ENCODE data around the gene DEFB132. TPM values are rescaled to one million over a fixed set of nuclear protein-coding genes. Genes with fewer than 3 reads are reported as not detected.

DEFB132 gene
- total and polyA plus RNA-seq, 2 of the 13 experiments (the other 11 are each of a cell fraction or from before 2014, with no cell fraction given): not detected

GRCh38 chr20:297098-297924 lies 39.8 kb downstream of the DEFB132 start, which contains the start of gene ZCCHC3 (continued):
- TF ChIP-seq KLF15 (CRISPR knock-in tag; IDR thresholded peaks at IDR 0.05; ENCODE audit: borderline replicate concordance): peak; percentile 98
- peak; percentile 99 for TF ChIP-seq CBX5 (CRISPR knock-in tag; IDR thresholded peaks at IDR 0.05; ENCODE audit: borderline replicate concordance)
- TF ChIP-seq ATF3 (CRISPR knock-in tag; IDR thresholded peaks at IDR 0.05): peak; percentile 74
- no peak for TF ChIP-seq ZKSCAN1 (IDR thresholded peaks at IDR 0.05; ENCODE audit: low read length)
- TF ChIP-seq BRCA1 (CRISPR knock-in tag; IDR thresholded peaks at IDR 0.05): peak; percentile 99
- TF ChIP-seq ZNF569 (CRISPR knock-in tag; IDR thresholded peaks at IDR 0.05; ENCODE audit: borderline replicate concordance): 0 out of 2 replicates have a peak, but pooled peaks have one; percentile 87
- TF ChIP-seq THAP9 (CRISPR knock-in tag; IDR thresholded peaks at IDR 0.05; ENCODE audit: borderline replicate concordance): peak; percentile 86
- 0 out of 2 replicates have a peak, but pooled peaks have one; percentile 24 for TF ChIP-seq GPN1 (CRISPR knock-in tag; IDR thresholded peaks at IDR 0.05; ENCODE audit: borderline replicate concordance)
- peak; percentile 94 for TF ChIP-seq ETV6 (CRISPR knock-in tag; conservative IDR thresholded peaks at IDR 0.05)
- peak; percentile 93 for TF ChIP-seq ZFAT (CRISPR knock-in tag; conservative IDR thresholded peaks at IDR 0.05)
- TF ChIP-seq MYPOP (CRISPR knock-in tag; IDR thresholded peaks at IDR 0.05): peak; percentile 100
- peak; percentile 99 for TF ChIP-seq ZC3H13 (CRISPR knock-in tag; IDR thresholded peaks at IDR 0.05)
- peak; percentile 97 for TF ChIP-seq IRF2 (CRISPR knock-in tag; IDR thresholded peaks at IDR 0.05)
- peak; percentile 90 for TF ChIP-seq TEAD3 (CRISPR knock-in tag; optimal IDR thresholded peaks at IDR 0.05; ENCODE audit: borderline replicate concordance)
- peak; percentile 98 for TF ChIP-seq KMT2A (CRISPR knock-in tag; IDR thresholded peaks at IDR 0.05)
- peak; percentile 99 for TF ChIP-seq THAP7 (CRISPR knock-in tag; IDR thresholded peaks at IDR 0.05)
- TF ChIP-seq CREM (IDR thresholded peaks at IDR 0.05): peak; percentile 75
- 0 out of 2 replicates have a peak, but pooled peaks have one; percentile 14 for TF ChIP-seq CREM (CRISPR knock-in tag; IDR thresholded peaks at IDR 0.05)
- peak; percentile 96 for TF ChIP-seq KAT8 (CRISPR knock-in tag; IDR thresholded peaks at IDR 0.05)
- peak; percentile 94; the same call in 1 of the 2 replicates for TF ChIP-seq ZNF546 (CRISPR knock-in tag; conservative IDR thresholded peaks at IDR 0.05)
- no peak for TF ChIP-seq ATAD3A (CRISPR knock-in tag; IDR thresholded peaks at IDR 0.05)
- peak; percentile 89; the same call in 1 of the 2 replicates for TF ChIP-seq ZNF678 (CRISPR knock-in tag; IDR thresholded peaks at IDR 0.05)
- peak; percentile 76 for TF ChIP-seq NFYB (CRISPR knock-in tag; IDR thresholded peaks at IDR 0.05)
- TF ChIP-seq PAWR (CRISPR knock-in tag; IDR thresholded peaks at IDR 0.05; ENCODE audit: borderline replicate concordance): no peak; the same call in 1 of the 2 replicates
- no peak for TF ChIP-seq HMGA1 (CRISPR knock-in tag; conservative IDR thresholded peaks at IDR 0.05)
- TF ChIP-seq HDAC6 (IDR thresholded peaks at IDR 0.05; ENCODE audit: low read depth, low read length): no peak
- TF ChIP-seq NBN (conservative IDR thresholded peaks at IDR 0.05): no peak
- peak; percentile 78 for TF ChIP-seq ZNF12 (CRISPR knock-in tag; IDR thresholded peaks at IDR 0.05)

Measured in HepG2 (cell line).